ENCODE measurements around the gene COL28A1. TPM values are rescaled to one million over a fixed set of nuclear protein-coding genes. Genes with fewer than 3 reads are reported as not detected.

The COL28A1 gene
- total RNA-seq, 4 donors from 2014 or later, result 0.25 to 3.0 (median 0.65) TPM

DNA sequence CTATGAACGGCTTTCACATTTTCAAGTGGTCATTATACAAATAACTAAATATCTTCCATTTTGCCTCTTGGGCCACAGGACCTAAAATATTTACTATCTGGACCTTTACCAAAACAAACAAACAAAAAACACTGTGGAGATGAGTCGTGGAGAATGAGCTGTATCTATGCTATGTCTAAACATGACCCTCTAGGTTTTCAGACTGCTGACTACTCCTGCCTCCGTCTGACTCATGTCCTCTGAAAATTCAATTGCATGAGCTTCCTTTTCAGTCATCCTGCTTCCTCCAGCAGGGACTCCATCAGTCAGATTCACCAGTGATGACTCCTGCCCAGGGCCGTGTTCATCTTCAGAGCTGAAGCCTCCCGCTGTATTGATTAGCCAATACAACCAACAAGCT lies 96.8 kb downstream of the COL28A1 start:
- ATAC-seq (ENCODE audit: low FRiP score) (no peak), DNase-seq (ENCODE audit: low spot score) (no peak)
- TF ChIP-seq, protein P1, sequence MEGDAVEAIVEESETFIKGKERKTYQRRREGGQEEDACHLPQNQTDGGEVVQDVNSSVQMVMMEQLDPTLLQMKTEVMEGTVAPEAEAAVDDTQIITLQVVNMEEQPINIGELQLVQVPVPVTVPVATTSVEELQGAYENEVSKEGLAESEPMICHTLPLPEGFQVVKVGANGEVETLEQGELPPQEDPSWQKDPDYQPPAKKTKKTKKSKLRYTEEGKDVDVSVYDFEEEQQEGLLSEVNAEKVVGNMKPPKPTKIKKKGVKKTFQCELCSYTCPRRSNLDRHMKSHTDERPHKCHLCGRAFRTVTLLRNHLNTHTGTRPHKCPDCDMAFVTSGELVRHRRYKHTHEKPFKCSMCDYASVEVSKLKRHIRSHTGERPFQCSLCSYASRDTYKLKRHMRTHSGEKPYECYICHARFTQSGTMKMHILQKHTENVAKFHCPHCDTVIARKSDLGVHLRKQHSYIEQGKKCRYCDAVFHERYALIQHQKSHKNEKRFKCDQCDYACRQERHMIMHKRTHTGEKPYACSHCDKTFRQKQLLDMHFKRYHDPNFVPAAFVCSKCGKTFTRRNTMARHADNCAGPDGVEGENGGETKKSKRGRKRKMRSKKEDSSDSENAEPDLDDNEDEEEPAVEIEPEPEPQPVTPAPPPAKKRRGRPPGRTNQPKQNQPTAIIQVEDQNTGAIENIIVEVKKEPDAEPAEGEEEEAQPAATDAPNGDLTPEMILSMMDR (IDR thresholded peaks at IDR 0.05), result no peak

DNA sequence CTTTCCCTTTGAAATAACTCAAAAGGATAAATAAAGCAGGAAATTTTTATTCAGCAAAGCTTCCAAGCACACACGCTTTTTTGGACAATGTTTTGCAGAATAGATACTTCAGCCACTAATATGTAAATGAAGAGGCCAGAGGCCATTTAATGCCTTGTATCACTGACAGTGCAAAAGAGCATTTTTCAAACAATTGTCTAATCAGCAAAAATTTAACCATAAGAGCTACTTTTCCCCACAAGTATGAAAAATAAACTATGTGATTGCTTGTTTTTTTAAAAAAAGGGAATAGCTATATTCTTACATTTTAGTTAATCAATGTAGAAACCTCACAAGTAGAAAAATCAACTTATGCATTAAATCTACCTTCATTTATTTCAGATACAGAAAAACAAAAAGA lies 99.7 kb downstream of the COL28A1 start:
- TF ChIP-seq, protein P1 (IDR thresholded peaks at IDR 0.05), result no peak
- DNase-seq (ENCODE audit: low spot score) (no peak), ATAC-seq (ENCODE audit: low FRiP score) (no peak)

DNA sequence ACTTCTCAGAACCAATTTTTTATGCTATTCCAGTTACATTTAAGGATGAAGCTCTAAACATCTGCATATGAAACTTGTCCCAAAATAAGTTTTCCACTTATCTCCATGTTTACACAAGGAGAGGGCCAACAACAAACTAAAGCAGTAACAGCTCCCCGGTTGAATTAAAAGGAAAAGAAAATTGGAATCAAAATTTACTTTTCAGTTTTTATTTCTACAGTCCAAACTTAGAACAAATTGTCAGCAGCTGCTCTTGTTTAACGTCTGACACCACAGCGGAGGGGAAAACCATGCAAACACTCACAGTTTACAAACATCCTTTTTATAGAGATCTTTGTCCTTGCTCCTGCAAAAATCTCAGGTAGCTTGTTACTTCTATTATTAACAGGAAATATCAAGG lies 101.3 kb downstream of the COL28A1 start:
- ATAC-seq (ENCODE audit: low FRiP score) (no peak), DNase-seq (ENCODE audit: low spot score) (no peak)

DNA sequence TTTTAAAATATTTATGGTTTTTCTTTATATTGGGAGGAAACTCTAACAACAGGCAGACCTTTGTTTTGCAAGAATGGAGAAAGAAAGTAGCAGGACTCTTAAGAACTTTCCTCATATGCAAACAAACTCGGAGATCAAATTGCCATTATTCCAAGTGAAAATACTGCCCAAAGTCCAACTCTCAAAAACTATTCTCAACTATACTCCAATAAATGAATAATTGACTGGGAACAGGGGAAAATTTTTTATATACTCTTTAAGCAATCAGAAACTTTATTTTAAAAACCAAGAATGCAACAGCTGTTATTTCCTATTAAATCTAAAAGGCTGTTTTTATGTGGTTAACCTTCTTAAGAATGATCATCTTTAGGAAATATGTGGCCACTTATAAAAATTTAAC lies 101.9 kb downstream of the COL28A1 start:
- DNase-seq (ENCODE audit: low spot score) (no peak), ATAC-seq (ENCODE audit: low FRiP score) (no peak)
- TF ChIP-seq, protein P1 (IDR thresholded peaks at IDR 0.05), result no peak

More for the DNA sequence above, 101.3 kb downstream of the COL28A1 start:
- TF ChIP-seq, protein P1 (IDR thresholded peaks at IDR 0.05), result no peak

DNA sequence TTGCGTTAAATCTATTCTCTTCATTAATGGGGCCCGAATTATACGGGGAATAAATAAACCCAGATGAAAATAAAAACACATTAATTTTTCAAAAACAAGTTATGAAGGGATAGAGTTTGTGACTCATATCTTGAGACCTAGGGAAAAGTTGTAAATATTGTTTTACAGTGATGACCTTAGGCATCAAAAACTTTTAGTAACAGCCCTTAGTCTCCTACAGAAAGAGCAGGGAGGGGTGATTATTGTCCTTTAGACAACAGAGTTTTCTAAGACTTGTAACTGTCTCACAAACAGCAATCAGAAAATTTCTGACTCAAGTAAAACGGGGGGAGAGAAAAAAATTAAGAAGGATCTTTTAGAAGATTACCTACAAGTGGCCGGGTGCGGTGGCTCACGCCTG lies 102.7 kb downstream of the COL28A1 start:
- TF ChIP-seq, protein P1 (IDR thresholded peaks at IDR 0.05), result no peak
- DNase-seq (ENCODE audit: low spot score) (no peak), ATAC-seq (ENCODE audit: low FRiP score) (no peak)

DNA sequence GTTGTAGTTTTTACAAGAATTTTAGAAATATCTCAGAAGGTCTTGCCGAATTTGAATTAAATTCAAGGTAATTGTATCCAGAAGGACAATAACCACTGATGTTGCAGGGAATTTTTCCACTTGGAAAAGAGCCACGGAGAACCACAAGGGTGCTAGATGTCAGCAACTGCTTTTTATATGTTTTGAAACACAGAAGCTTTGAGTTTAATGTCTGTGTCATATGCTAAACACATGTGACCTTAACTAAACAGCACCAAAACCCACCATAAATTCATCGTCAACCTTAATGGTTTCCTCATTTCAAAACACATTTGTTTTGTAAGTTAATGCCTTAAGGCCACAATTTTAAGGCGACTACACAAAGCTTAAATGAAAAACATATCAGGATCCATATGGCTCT lies 106.9 kb downstream of the COL28A1 start:
- ATAC-seq (ENCODE audit: low FRiP score) (no peak), DNase-seq (ENCODE audit: low spot score) (no peak)
- TF ChIP-seq, protein P1 (IDR thresholded peaks at IDR 0.05), result no peak

DNA sequence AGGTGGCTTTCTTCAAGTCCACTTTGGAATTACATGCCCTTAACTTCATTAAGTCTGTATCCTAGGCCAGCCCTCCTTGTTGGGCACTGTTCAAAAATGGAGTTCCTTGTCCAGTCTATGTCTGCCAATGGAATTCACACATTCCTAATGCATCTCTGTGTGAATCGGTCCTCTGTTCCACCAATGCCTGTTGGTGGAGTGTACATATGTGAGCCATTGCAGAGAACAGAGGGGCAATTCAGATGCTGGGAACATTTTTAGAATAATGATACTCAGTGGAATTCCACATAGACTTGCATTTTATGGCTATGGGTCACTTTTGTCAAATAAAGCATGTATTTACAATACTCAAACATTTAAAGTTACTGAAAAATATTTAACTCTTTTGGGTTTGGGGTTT lies 108.3 kb downstream of the COL28A1 start:
- ATAC-seq (ENCODE audit: low FRiP score) (no peak), DNase-seq (ENCODE audit: low spot score) (no peak)
- TF ChIP-seq, protein P1 (IDR thresholded peaks at IDR 0.05), result no peak

Data from omental fat pad (tissue), 4 donors.